GM19023 (cell line): ENCODE data around the gene TNKS1BP1.

Source experiments
- ATAC-seq: cut with Tn5 transposase; IDR thresholded peaks from one replicate; pipeline ENCODE4 v1.9.1; 2021; ENCODE audit warnings: mild to moderate bottlenecking, moderate library complexity; ENCODE audit not compliant: unreplicated experiment

Gene TNKS1BP1

GRCh38 chr11:57332694-57333440 lies 8.1 kb upstream of the TNKS1BP1 start:
- no peak for ATAC-seq

- no peak for ATAC-seq
These were observed 7.0 kb upstream of the TNKS1BP1 start for GRCh38 chr11:57331720-57332119.

GRCh38 chr11:57330029-57330428 lies 5.3 kb upstream of the TNKS1BP1 start:
- ATAC-seq = no peak

GRCh38 chr11:57327721-57328120 lies 3.0 kb upstream of the TNKS1BP1 start:
- no peak for ATAC-seq

- no peak for ATAC-seq
These were observed 940 bp upstream of the TNKS1BP1 start for GRCh38 chr11:57325735-57326048.

GRCh38 chr11:57324154-57324885 lies 432 bp downstream of the TNKS1BP1 start:
- peak; percentile 1 for ATAC-seq

- ATAC-seq = no peak
These were observed 948 bp downstream of the TNKS1BP1 start for GRCh38 chr11:57323855-57324153.

- ATAC-seq = no peak
These were observed 1.4 kb downstream of the TNKS1BP1 start for GRCh38 chr11:57323167-57323854.

GRCh38 chr11:57322256-57323166 lies 2.2 kb downstream of the TNKS1BP1 start:
- ATAC-seq = no peak

- ATAC-seq = no peak
These were observed 3.1 kb downstream of the TNKS1BP1 start for GRCh38 chr11:57321388-57322255.

GRCh38 chr11:57320719-57321387 lies 3.9 kb downstream of the TNKS1BP1 start:
- no peak for ATAC-seq

GRCh38 chr11:57320067-57320718 lies 4.6 kb downstream of the TNKS1BP1 start:
- ATAC-seq = no peak

- ATAC-seq = no peak
These were observed 6.6 kb downstream of the TNKS1BP1 start for GRCh38 chr11:57318178-57318577.

GRCh38 chr11:57316017-57316416 lies 8.7 kb downstream of the TNKS1BP1 start:
- no peak for ATAC-seq

GRCh38 chr11:57315491-57315890 lies 9.3 kb downstream of the TNKS1BP1 start:
- ATAC-seq = no peak

GRCh38 chr11:57314221-57314973 lies 10.4 kb downstream of the TNKS1BP1 start:
- ATAC-seq = no peak

- ATAC-seq = no peak
These were observed 11.0 kb downstream of the TNKS1BP1 start for GRCh38 chr11:57313788-57314135.

- no peak for ATAC-seq
These were observed 11.5 kb downstream of the TNKS1BP1 start for GRCh38 chr11:57313071-57313787.
